HFF-Myc (cell line): ENCODE measurements around the gene PHKB.
A peak's percentile ranks its signal among the peaks of the same experiment; 100 is the strongest.
"Not testable (repeated sequence)": the region's sequence is repeated elsewhere in the genome, so short reads cannot be mapped to it uniquely, and the experiment has no call there.

ENCODE experiments used
- DNase-seq: peaks from one replicate; pipeline ENCODE4 v3.0.0-alpha.2; 2011; ENCODE audit warnings: low read depth; ENCODE audit errors: extremely low read depth
- H3K4me3 ChIP-seq: replicated peaks from 2 replicates; pipeline ENCODE4 v1.5.1; 2011; ENCODE audit warnings: low read depth, mild to moderate bottlenecking, control low read depth, low read length
- CTCF ChIP-seq: IDR thresholded peaks from 2 replicates; pipeline ENCODE4 v1.5.1; 2012; ENCODE audit warnings: mild to moderate bottlenecking, low read depth, low read length, control low read depth; ENCODE audit errors: missing control alignments

The PHKB gene

GRCh38 chr16:47460711-47461597 is at the start of gene PHKB, which contains the start of gene ITFG1:
Gene PHKB (plus strand): TSS chr16:47461331. CDS start chr16:47461351, 20 bp downstream.
Gene ITFG1 (minus strand): TSS chr16:47461063. CDS start chr16:47461045, 18 bp downstream.
- peak; percentile 63 for DNase-seq
- TF ChIP-seq CTCF = no peak
- peak within 1 kb of the TSS; percentile 71 for H3K4me3 ChIP-seq

- H3K4me3 ChIP-seq = no peak overlapping the region
- TF ChIP-seq CTCF = no peak
- no peak for DNase-seq
Measured at GRCh38 chr16:47413041-47413440, 48.1 kb upstream of the PHKB start.

- DNase-seq = no peak
- no peak for TF ChIP-seq CTCF
- no peak overlapping the region for H3K4me3 ChIP-seq
Measured at GRCh38 chr16:47416869-47417268, 44.3 kb upstream of the PHKB start.

GRCh38 chr16:47424846-47425245 is 36.3 kb upstream of the PHKB start:
- H3K4me3 ChIP-seq = no peak overlapping the region
- no peak for DNase-seq
- no peak for TF ChIP-seq CTCF

GRCh38 chr16:47426806-47427205 is 34.3 kb upstream of the PHKB start:
- no peak for TF ChIP-seq CTCF
- H3K4me3 ChIP-seq = no peak overlapping the region
- DNase-seq = no peak

GRCh38 chr16:47431960-47432359 is 29.2 kb upstream of the PHKB start:
- H3K4me3 ChIP-seq = no peak overlapping the region
- no peak for DNase-seq
- no peak for TF ChIP-seq CTCF

- not testable (repeated sequence) for H3K4me3 ChIP-seq, DNase-seq
Measured at GRCh38 chr16:47434274-47434673, 26.9 kb upstream of the PHKB start.

- not testable (repeated sequence) for DNase-seq, H3K4me3 ChIP-seq
Measured at GRCh38 chr16:47440066-47440465, 21.1 kb upstream of the PHKB start.

GRCh38 chr16:47442884-47443283 is 18.2 kb upstream of the PHKB start:
- DNase-seq, H3K4me3 ChIP-seq: not testable (repeated sequence)
